H1 (cell line): ENCODE results near the gene MBD3L2. TPM values are rescaled to one million over a fixed set of nuclear protein-coding genes. Genes with fewer than 3 reads are reported as not detected.

Experiments used
- CTCF ChIA-PET: fragments of 300-600 bp; sonication (Branson Sonifier 250); formaldehyde crosslinking; loops from one replicate; lab custom pipeline; 2021; ENCODE audit not compliant: partially characterized antibody; lab: Charles Lee
- POLR2A ChIA-PET: fragments of 300-600 bp; sonication (Branson Sonifier 250); formaldehyde crosslinking; loops from one replicate; lab custom pipeline; 2021; ENCODE audit warnings: inconsistent platforms; ENCODE audit not compliant: partially characterized antibody; lab: Charles Lee
- DNase-seq, 2 experiments: peaks; one replicate each; pipeline versions ENCODE4 v3.0.0 to v3.0.0-alpha.2; 2010 to 2022; ENCODE audit warnings: low spot score in 2 of 2, low read depth in 1 of 2, mixed read lengths in 1 of 2
- FAIRE-seq: peaks from 2 replicates; lab custom pipeline; 2011; peaks lifted over from hg19 to GRCh38; lab: Jason Lieb, UNC
- H2AFZ ChIP-seq: 2 replicates; pipeline ENCODE4 v1.8.1; 2012; ENCODE audit warnings: low read length, inconsistent platforms
- H2AK5ac ChIP-seq: 2 replicates; pipeline ENCODE4 v1.6.1; 2013; ENCODE audit warnings: low read depth, low read length
- H2BK120ac ChIP-seq: replicated peaks from 2 replicates; pipeline ENCODE3; 2013; ENCODE audit warnings: low read depth, low read length, inconsistent platforms
- H2BK12ac ChIP-seq: 2 replicates; pipeline ENCODE4 v1.6.1; 2013; ENCODE audit warnings: low read depth, low read length
- H2BK15ac ChIP-seq: 2 replicates; pipeline ENCODE4 v1.6.1; 2013; ENCODE audit warnings: low read length
- H2BK20ac ChIP-seq: 2 replicates; pipeline ENCODE4 v1.6.1; 2013; ENCODE audit warnings: low read length
- H2BK5ac ChIP-seq: 2 replicates; pipeline ENCODE4 v1.6.1; 2013; ENCODE audit warnings: low read depth, low read length
- H3K14ac ChIP-seq: 2 replicates; pipeline ENCODE4 v1.6.1; 2013; ENCODE audit warnings: inconsistent platforms; ENCODE audit not compliant: insufficient read length
- H3K18ac ChIP-seq: 2 replicates; pipeline ENCODE4 v1.6.1; 2013; ENCODE audit warnings: low read length; ENCODE audit errors: extremely low read depth
- H3K23ac ChIP-seq: 2 replicates; pipeline ENCODE4 v1.6.1; 2013; ENCODE audit warnings: inconsistent platforms; ENCODE audit not compliant: insufficient read length
- H3K23me2 ChIP-seq: 2 replicates; pipeline ENCODE4 v1.6.1; 2013; ENCODE audit warnings: low read depth, low read length
- H3K27ac ChIP-seq: 2 replicates; pipeline ENCODE4 v1.6.1; 2011; ENCODE audit warnings: low read depth, low read length, inconsistent platforms
- H3K27me3 ChIP-seq, 4 experiments: replicated peaks in 1 of 4; 1 replicate in 1 of 4; 2 replicates in 3 of 4; pipeline versions ENCODE4 v1.6.1 to v1.8.1; 2011 to 2013; ENCODE audit warnings: low read length in 3 of 4, mild to moderate bottlenecking in 3 of 4, inconsistent platforms in 2 of 4, mixed read lengths in 2 of 4, moderate library complexity in 1 of 4; ENCODE audit not compliant: control insufficient read depth in 3 of 4, insufficient read depth in 3 of 4; ENCODE audit errors: extremely low read depth in 1 of 4
- H3K36me3 ChIP-seq, 4 experiments: 2 replicates each; pipeline versions ENCODE4 v1.6.1 to v1.8.1; 2011 to 2013; ENCODE audit warnings: mild to moderate bottlenecking in 4 of 4, low read length in 3 of 4, moderate library complexity in 2 of 4, control low read depth in 1 of 4, inconsistent platforms in 1 of 4; ENCODE audit not compliant: insufficient read depth in 4 of 4, control insufficient read depth in 2 of 4
- H3K4ac ChIP-seq: replicated peaks from 2 replicates; pipeline ENCODE3; 2013; ENCODE audit warnings: low read length, low read depth, mixed read lengths, inconsistent platforms; ENCODE audit not compliant: insufficient read length
- H3K4me1 ChIP-seq, 4 experiments: replicated peaks in 1 of 4; 1 replicate in 1 of 4; 2 replicates in 3 of 4; pipeline versions ENCODE4 v1.6.1 to v1.8.1; 2011 to 2013; ENCODE audit warnings: low read length in 3 of 4, inconsistent platforms in 2 of 4, mixed read lengths in 1 of 4; ENCODE audit not compliant: insufficient read depth in 4 of 4, control insufficient read depth in 3 of 4
- H3K4me2 ChIP-seq, 2 experiments: 2 replicates each; pipeline versions ENCODE4 v1.6.1 to v1.8.1; 2011 to 2013; ENCODE audit warnings: low read depth in 2 of 2, low read length in 2 of 2, control low read depth in 1 of 2, inconsistent platforms in 1 of 2, mild to moderate bottlenecking in 1 of 2; ENCODE audit not compliant: insufficient read depth in 1 of 2
- H3K4me3 ChIP-seq, 4 experiments: fragments of 200-600, 300-600 bp in 1 of 4; sonication (generic), shearing (Covaris generic), sonication (Bioruptor Twin) in 1 of 4; 2 replicates each; pipeline versions ENCODE4 v1.5.1 to v1.8.1; 2011 to 2016; ENCODE audit warnings: low read length in 4 of 4, low read depth in 3 of 4, control low read depth in 2 of 4, inconsistent platforms in 2 of 4, mild to moderate bottlenecking in 2 of 4, mixed read lengths in 1 of 4, moderate library complexity in 1 of 4; ENCODE audit not compliant: insufficient read depth in 2 of 4; ENCODE audit errors: extremely low read depth in 1 of 4
- H3K56ac ChIP-seq: replicated peaks from 2 replicates; pipeline ENCODE3; 2013; ENCODE audit warnings: low read depth, mild to moderate bottlenecking, mixed read lengths, low read length, inconsistent platforms; ENCODE audit not compliant: insufficient read length
- H3K79me1 ChIP-seq: 2 replicates; pipeline ENCODE4 v1.6.1; 2013; ENCODE audit warnings: low read depth, low read length, control low read depth
- H3K79me2 ChIP-seq, 2 experiments: 2 replicates each; pipeline versions ENCODE4 v1.6.1 to v1.8.1; 2012 to 2013; ENCODE audit warnings: low read length in 2 of 2, mild to moderate bottlenecking in 2 of 2, inconsistent platforms in 1 of 2; ENCODE audit not compliant: insufficient read depth in 2 of 2, control insufficient read depth in 1 of 2
- H3K9ac ChIP-seq, 4 experiments: replicated peaks in 1 of 4; 1 replicate in 1 of 4; 2 replicates in 3 of 4; pipeline versions ENCODE4 v1.6.1 to v1.8.1; 2011 to 2013; ENCODE audit warnings: low read depth in 3 of 4, low read length in 3 of 4, control low read depth in 2 of 4, mild to moderate bottlenecking in 2 of 4, moderate library complexity in 2 of 4, inconsistent platforms in 1 of 4; ENCODE audit errors: extremely low read depth in 1 of 4
- H3K9me3 ChIP-seq, 2 experiments: 2 replicates each; pipeline versions ENCODE4 v1.6.1 to v1.8.1; 2012 to 2013; ENCODE audit warnings: mild to moderate bottlenecking in 2 of 2, moderate library complexity in 2 of 2, control low read depth in 1 of 2, inconsistent platforms in 1 of 2, low read depth in 1 of 2, low read length in 1 of 2, mixed read lengths in 1 of 2; ENCODE audit not compliant: insufficient read depth in 2 of 2
- H4K20me1 ChIP-seq, 2 experiments: replicated peaks in 1 of 2; 2 replicates each; pipeline versions ENCODE3 to v1.8.1; 2011 to 2013; ENCODE audit warnings: inconsistent platforms in 2 of 2, low read length in 2 of 2, mild to moderate bottlenecking in 1 of 2; ENCODE audit not compliant: insufficient read depth in 2 of 2, control insufficient read depth in 1 of 2
- H4K5ac ChIP-seq: 2 replicates; pipeline ENCODE4 v1.6.1; 2013; ENCODE audit warnings: low read length, low read depth, mixed read lengths, inconsistent platforms; ENCODE audit not compliant: insufficient read length
- H4K8ac ChIP-seq: 2 replicates; pipeline ENCODE4 v1.8.0; 2013; ENCODE audit warnings: mild to moderate bottlenecking, moderate library complexity, low read length, inconsistent platforms; ENCODE audit not compliant: insufficient read depth; ENCODE audit errors: extremely low read depth
- H4K91ac ChIP-seq: replicated peaks from 2 replicates; pipeline ENCODE3; 2013; ENCODE audit warnings: low read length, mixed read lengths, inconsistent platforms; ENCODE audit not compliant: insufficient read length
- SUZ12 ChIP-seq: fragments of 200-600 bp; sonication (generic); IDR thresholded peaks from 2 replicates; pipeline ENCODE4 v1.6.1; 2012; ENCODE audit warnings: mild to moderate bottlenecking, inconsistent platforms, low read length, moderate library complexity, mixed read lengths
- TBP ChIP-seq: IDR thresholded peaks from 2 replicates; pipeline ENCODE4 v1.6.1; 2011; ENCODE audit warnings: low read depth, low read length, improper control_type of control experiment
- WGBS, 2 experiments: shearing (Covaris generic) in 1 of 2; methylation state at CpG; one replicate each; pipeline versions ENCODE4 v1.1.6 to v1.1.7; 2013 to 2015; ENCODE audit warnings: low lambda C conversion rate in 2 of 2, mixed read lengths in 2 of 2, inconsistent platforms in 1 of 2, low coverage in 1 of 2, missing lambda C conversion rate in 1 of 2; ENCODE audit not compliant: insufficient replicate concordance in 2 of 2, insufficient coverage in 1 of 2, insufficient read length in 1 of 2; ENCODE audit errors: extremely low coverage in 1 of 2, missing lambda C conversion rate in 1 of 2; 5-methylcytosine and 5-hydroxymethylcytosine counted together
- polyA plus RNA-seq, 7 experiments: library from polyadenylated mRNA; depleted of rRNA in 3 of 7; stranded (reverse) in 5 of 7; unstranded in 2 of 7; fragments of >200 nt in 5 of 7; fragments of 200-250 nt in 2 of 7; gene quantifications; 1 replicate in 5 of 7; 2 replicates in 1 of 7; 4 replicates in 1 of 7; pipeline versions ENCODE4 v1.2.1 to v1.2.3, GENCODE V29; 2011 to 2013; ENCODE audit warnings: missing spikeins in 2 of 7, mixed read lengths in 2 of 7
- total RNA-seq: library from RNA; stranded (reverse); fragmentation: NEBNext Ultra II Directional; extraction: Animal tissue kit (Norgen Biotek cat#: 25700); gene quantifications from 2 replicates; pipeline ENCODE4 v1.2.1, GENCODE V29; 2021

MBD3L2 gene
- total and polyA plus RNA-seq, 2 of the 8 experiments (the other 6 are each of a cell fraction or from before 2014, with no cell fraction given) = not detected

DNA sequence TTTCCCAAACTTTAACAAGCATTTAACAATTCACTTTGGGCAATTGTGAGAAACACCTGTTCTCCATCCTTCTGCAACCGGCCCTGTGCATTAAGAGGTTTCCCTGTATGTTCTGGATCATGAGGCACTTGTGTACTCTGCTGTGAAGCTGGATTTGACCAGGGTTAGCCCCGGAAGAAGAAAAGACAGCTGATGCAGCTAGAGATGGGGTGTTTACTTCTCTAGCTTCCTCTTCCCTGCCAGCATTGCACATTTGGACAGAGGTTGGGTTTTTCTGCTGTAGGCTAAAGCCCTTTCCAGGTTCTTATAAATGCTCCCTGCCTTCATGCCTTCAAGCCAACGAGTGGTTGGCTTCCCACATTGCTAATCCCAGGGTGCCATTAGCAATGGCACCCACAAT is 48.8 kb upstream of the MBD3L2 start:
- WGBS, 2 experiments = 64% methylated on average over 3 of the region's 3 CpGs; no CpG with 5 or more reads in 1 of the 2 experiments
- H2AFZ ChIP-seq = no peak overlapping the region
- no peak for FAIRE-seq
- POLR2A ChIA-PET = interaction anchor here (0.6 kb wide), 1 partner anchor 23 kb away, joined by 3 read pairs; no protein-coding TSS in a partner anchor
- no peak overlapping the region for H2BK5ac ChIP-seq
- H3K23me2 ChIP-seq = peaks cover 2% of the 10 kb centered on the region; the same call in 1 of the 2 replicates
- H3K23ac ChIP-seq = no peak overlapping the region
- H2BK20ac ChIP-seq = no peak overlapping the region
- TF ChIP-seq TBP = no peak
- TF ChIP-seq SUZ12 = no peak
- H2BK15ac ChIP-seq = no peak overlapping the region
- H3K27me3 ChIP-seq = no peaks in the 10 kb centered on the region
- no peak for DNase-seq
- H3K4me1 ChIP-seq = no peaks in the 10 kb centered on the region
- H3K18ac ChIP-seq = no peak overlapping the region
- no peaks in the 10 kb centered on the region for H3K79me2 ChIP-seq
- H3K9me3 ChIP-seq = peaks cover 60 to 77% of the 10 kb centered on the region in 2 experiments
- H3K4me2 ChIP-seq = no peak overlapping the region
- H4K20me1 ChIP-seq = peaks cover 0 to 1% of the 10 kb centered on the region in 2 experiments
- no peak overlapping the region for H2BK12ac ChIP-seq
- H3K27ac ChIP-seq = no peak overlapping the region
- no peak overlapping the region for H3K4me3 ChIP-seq
- no peak overlapping the region for H2AK5ac ChIP-seq
- H3K4ac ChIP-seq = no peak overlapping the region
- no peak overlapping the region for H4K5ac ChIP-seq
- H4K8ac ChIP-seq = no peak overlapping the region
- CTCF ChIA-PET = interaction anchor here (0.7 kb wide), 1 partner anchor 731 kb away, joined by 3 read pairs; no protein-coding TSS in a partner anchor
- H2BK120ac ChIP-seq = no peak overlapping the region
- no peak overlapping the region for H3K9ac ChIP-seq
- H3K79me1 ChIP-seq = no peaks in the 10 kb centered on the region
- no peaks in the 10 kb centered on the region; a peak in 2 of 8 replicates for H3K36me3 ChIP-seq
- H4K91ac ChIP-seq = no peak overlapping the region
- no peak overlapping the region for H3K56ac ChIP-seq
- H3K14ac ChIP-seq = no peak overlapping the region
